A673 (cell line): ENCODE measurements around the gene INAVA. TPM values are rescaled to one million over a fixed set of nuclear protein-coding genes. Genes with fewer than 3 reads are reported as not detected.

ENCODE experiments used
- BruUV-seq: library from RNA; stranded (reverse); fragments of 400-500 nt; replicated peaks from 2 replicates; lab custom pipeline; 2021; lab: Mats Ljungman, UMichigan
- CTCF ChIA-PET: fragments of 300-600 bp; sonication (Branson Sonifier 250); formaldehyde crosslinking; loops from one replicate; lab custom pipeline; 2022; ENCODE audit warnings: antibody characterized with exemption; lab: Charles Lee
- POLR2A ChIA-PET: fragments of 300-600 bp; sonication (Branson Sonifier 250); formaldehyde crosslinking; loops from one replicate; lab custom pipeline; 2022; ENCODE audit warnings: antibody characterized with exemption; ENCODE audit not compliant: low non-redundant PET; lab: Charles Lee
- DNase-seq: peaks from one replicate; pipeline ENCODE4 v3.0.0-alpha.2; 2015; ENCODE audit warnings: low spot score
- H3K27ac ChIP-seq: fragments of 200-600 bp; sonication (generic); 2 replicates; pipeline ENCODE4 v1.5.1; 2016; ENCODE audit warnings: mixed run types, low read depth, mild to moderate bottlenecking, mixed read lengths, antibody characterized with exemption, low read length; ENCODE audit not compliant: poor library complexity, severe bottlenecking
- H3K27me3 ChIP-seq: fragments of 200-600 bp; sonication (generic); replicated peaks from 2 replicates; pipeline ENCODE4 v1.6.1; 2017; ENCODE audit warnings: mixed run types, low read depth, mild to moderate bottlenecking, mixed read lengths, antibody characterized with exemption, low read length; ENCODE audit not compliant: insufficient read depth, poor library complexity
- H3K36me3 ChIP-seq: fragments of 200-600 bp; sonication (generic); 2 replicates; pipeline ENCODE4 v1.6.1; 2016; ENCODE audit warnings: mixed run types, mild to moderate bottlenecking, mixed read lengths, antibody characterized with exemption, low read length; ENCODE audit not compliant: insufficient read depth, poor library complexity, severe bottlenecking
- H3K4me1 ChIP-seq: fragments of 200-600 bp; sonication (generic); 2 replicates; pipeline ENCODE4 v1.6.1; 2017; ENCODE audit warnings: mixed run types, mild to moderate bottlenecking, mixed read lengths, antibody characterized with exemption, low read length; ENCODE audit not compliant: insufficient read depth, poor library complexity, severe bottlenecking
- H3K4me3 ChIP-seq: fragments of 200-600 bp; sonication (generic); 2 replicates; pipeline ENCODE4 v1.5.1; 2016; ENCODE audit warnings: low read depth, mixed run types, mild to moderate bottlenecking, mixed read lengths, low read length; ENCODE audit not compliant: poor library complexity, severe bottlenecking
- H3K9me3 ChIP-seq: fragments of 200-600 bp; sonication (generic); 2 replicates; pipeline ENCODE4 v1.6.1; 2016; ENCODE audit warnings: mixed run types, low read depth, mild to moderate bottlenecking, mixed read lengths, antibody characterized with exemption, low read length; ENCODE audit not compliant: poor library complexity, severe bottlenecking
- CTCF ChIP-seq: fragments of 300-800, 200-600 bp; sonication (generic); conservative IDR thresholded peaks from 2 replicates; pipeline ENCODE4 v1.5.1; 2017; ENCODE audit warnings: low read depth, mild to moderate bottlenecking, antibody characterized with exemption, low read length, moderate library complexity, mixed read lengths
- EZH2 ChIP-seq: fragments of 200-600 bp; sonication (generic); IDR thresholded peaks from 2 replicates; pipeline ENCODE4 v1.6.1; 2017; ENCODE audit warnings: borderline replicate concordance, low read depth, mild to moderate bottlenecking, mixed read lengths, antibody characterized with exemption, low read length; ENCODE audit not compliant: poor library complexity, severe bottlenecking
- intact Hi-C: fragments of 100-400 bp; cut with micrococcal nuclease; formaldehyde crosslinking; loops from one replicate; pipeline ENCODE4 v1.10.0; 2022; ENCODE audit not compliant: unreplicated experiment
- total RNA-seq: library from RNA; stranded (reverse); gene quantifications from 2 replicates; pipeline ENCODE4 v1.2.3, GENCODE V29; 2021

The INAVA gene
- total RNA-seq, 1 experiment from 2014 or later, result 0.45 TPM

GRCh38 chr1:200888349-200888838, 6.3 kb upstream of the INAVA start:
- CTCF ChIA-PET, result no interaction called here
- BruUV-seq, result no TSS peak
- Histone ChIP-seq H3K4me1 (no peaks in the 10 kb centered on the region), H3K27ac (no peak overlapping the region), H3K27me3 (peaks cover 10% of the 10 kb centered on the region), H3K36me3 (no peaks in the 10 kb centered on the region), H3K9me3 (no peaks in the 10 kb centered on the region), H3K4me3 (no peak overlapping the region)
- TF ChIP-seq EZH2 (no peak), CTCF (no peak)
- intact Hi-C loops, result no loop called here
- no peak for DNase-seq
- POLR2A ChIA-PET, result no interaction called here

GRCh38 chr1:200889571-200889970, 5.1 kb upstream of the INAVA start:
- H3K36me3 ChIP-seq, result no peaks in the 10 kb centered on the region
- TF ChIP-seq EZH2 (no peak), CTCF (no peak)
- no peak for DNase-seq
- CTCF ChIA-PET, result no interaction called here
- intact Hi-C loops, result no loop called here
- BruUV-seq, result no TSS peak
- no peaks in the 10 kb centered on the region for H3K9me3 ChIP-seq
- POLR2A ChIA-PET, result no interaction called here
- no peaks in the 10 kb centered on the region for H3K4me1 ChIP-seq
- H3K27me3 ChIP-seq, result peaks cover 10% of the 10 kb centered on the region
- no peak overlapping the region for H3K27ac ChIP-seq
- no peak overlapping the region for H3K4me3 ChIP-seq

GRCh38 chr1:200890027-200890426, 4.7 kb upstream of the INAVA start:
- Histone ChIP-seq H3K9me3 (no peaks in the 10 kb centered on the region), H3K27ac (no peak overlapping the region), H3K27me3 (peaks cover 10% of the 10 kb centered on the region), H3K36me3 (no peaks in the 10 kb centered on the region), H3K4me1 (no peaks in the 10 kb centered on the region), H3K4me3 (no peak overlapping the region)
- ChIA-PET CTCF (no interaction called here), POLR2A (no interaction called here)
- no peak for DNase-seq
- intact Hi-C loops, result no loop called here
- TF ChIP-seq EZH2 (no peak), CTCF (no peak)
- no TSS peak for BruUV-seq
